Panc1 (cell line): ENCODE results near the gene CHST4. TPM values are rescaled to one million over a fixed set of nuclear protein-coding genes. Genes with fewer than 3 reads are reported as not detected.

Source experiments
- ATAC-seq: fragments of 200-7000 bp; cut with Tn5 transposase; 2 replicates; pipeline ENCODE4 v1.9.1; 2020; ENCODE audit warnings: mild to moderate bottlenecking, moderate library complexity
- BruUV-seq: library from RNA; stranded (reverse); fragments of 400-500 nt; replicated peaks from 2 replicates; lab custom pipeline; 2021; lab: Mats Ljungman, UMichigan
- CTCF ChIA-PET: fragments of 300-600 bp; sonication (Branson Sonifier 250); formaldehyde crosslinking; loops from one replicate; lab custom pipeline; 2022; ENCODE audit warnings: antibody characterized with exemption; lab: Charles Lee
- POLR2A ChIA-PET: fragments of 300-600 bp; sonication (Branson Sonifier 250); formaldehyde crosslinking; loops from one replicate; lab custom pipeline; 2022; ENCODE audit warnings: antibody characterized with exemption; lab: Charles Lee
- DNase-seq: peaks from one replicate; pipeline ENCODE4 v3.0.0-alpha.2; 2010; ENCODE audit warnings: low read depth, low spot score
- H3K27ac ChIP-seq: 2 replicates; pipeline ENCODE4 v1.5.1; 2011; ENCODE audit warnings: mild to moderate bottlenecking, low read length, inconsistent platforms
- H3K27me3 ChIP-seq: fragments of 200-500 bp; sonication (Bioruptor generic); 2 replicates; pipeline ENCODE4 v1.6.0; 2014; ENCODE audit warnings: low read length, inconsistent platforms; ENCODE audit not compliant: control insufficient read depth, insufficient read depth
- H3K36me3 ChIP-seq: fragments of 200-500 bp; sonication (Bioruptor generic); 2 replicates; pipeline ENCODE4 v1.5.1; 2014; ENCODE audit warnings: inconsistent platforms, mild to moderate bottlenecking, low read length, moderate library complexity; ENCODE audit not compliant: control insufficient read depth, insufficient read depth
- H3K4me1 ChIP-seq: 2 replicates; pipeline ENCODE4 v1.5.1; 2011; ENCODE audit warnings: inconsistent platforms, mild to moderate bottlenecking, low read length, moderate library complexity; ENCODE audit not compliant: control insufficient read depth, insufficient read depth
- H3K4me3 ChIP-seq, 2 experiments: 2 replicates each; pipeline ENCODE4 v1.5.1; 2011 to 2012; ENCODE audit warnings: low read depth in 2 of 2, low read length in 2 of 2, mild to moderate bottlenecking in 2 of 2, inconsistent platforms in 1 of 2, moderate library complexity in 1 of 2
- H3K9me3 ChIP-seq: fragments of 200-500 bp; sonication (Bioruptor generic); 2 replicates; pipeline ENCODE4 v1.5.1; 2014; ENCODE audit warnings: low read depth, mild to moderate bottlenecking, inconsistent platforms, low read length, moderate library complexity; ENCODE audit not compliant: control insufficient read depth, insufficient read depth
- POLR2AphosphoS5 ChIP-seq: IDR thresholded peaks from 2 replicates; pipeline ENCODE4 v1.6.1; 2012; ENCODE audit warnings: mild to moderate bottlenecking, low read depth, low read length, moderate library complexity
- SIN3A ChIP-seq: IDR thresholded peaks from 2 replicates; pipeline ENCODE4 v1.6.1; 2012; ENCODE audit warnings: low read depth, mild to moderate bottlenecking, low read length, moderate library complexity, borderline replicate concordance; ENCODE audit not compliant: insufficient read depth
- TCF7L2 ChIP-seq: IDR thresholded peaks from 2 replicates; pipeline ENCODE4 v1.6.1; 2011; ENCODE audit warnings: mild to moderate bottlenecking, low read depth, low read length, inconsistent platforms
- in situ Hi-C: cut with HindIII; loops from 2 replicates; pipeline ENCODE4 v1.10.0; 2016; ENCODE audit warnings: low sequenced_read_pairs, low pct_unique_long_range_greater_than_20kb
- intact Hi-C: fragments of 100-400 bp; cut with micrococcal nuclease; formaldehyde crosslinking; loops from one replicate; pipeline ENCODE4 v1.10.0; 2022; ENCODE audit not compliant: unreplicated experiment
- total RNA-seq: library from RNA; stranded (reverse); gene quantifications from one replicate; pipeline ENCODE4 v1.2.1, GENCODE V29; 2021; ENCODE audit not compliant: unreplicated experiment
- TF ChIP-seq, protein P1 (sequence below), 2 experiments: IDR thresholded peaks; 2 replicates each; pipeline ENCODE4 v1.6.1; 2011 to 2012; ENCODE audit warnings: low read depth in 2 of 2, control low read depth in 1 of 2, low read length in 1 of 2, mild to moderate bottlenecking in 1 of 2, moderate library complexity in 1 of 2; ENCODE audit not compliant: insufficient read depth in 1 of 2
- TF ChIP-seq, protein P2 (sequence below): fragments of 450-650 bp; IDR thresholded peaks from 2 replicates; pipeline ENCODE4 v1.5.1; 2017; ENCODE audit warnings: mild to moderate bottlenecking

CHST4 gene
- total RNA-seq, 1 experiment from 2014 or later, result 1.1 TPM

GRCh38 chr16:71489122-71489521, 37.1 kb upstream of the CHST4 start, which contains the start of gene ZNF19:
ZNF19 (minus strand) TSS chr16:71489324; CDS start chr16:71482114, 7,210 bp downstream.
- H3K36me3 ChIP-seq, result no peaks in the 10 kb centered on the region
- no TSS peak for BruUV-seq
- in situ Hi-C loops, result no loop called here
- no peak for DNase-seq
- no peaks in the 10 kb centered on the region for H3K27me3 ChIP-seq
- intact Hi-C loops, result no loop called here
- ChIA-PET POLR2A (no interaction called here), CTCF (no interaction called here)
- H3K4me3 ChIP-seq, result no peak within 1 kb of the TSS
- TF ChIP-seq, protein P1, sequence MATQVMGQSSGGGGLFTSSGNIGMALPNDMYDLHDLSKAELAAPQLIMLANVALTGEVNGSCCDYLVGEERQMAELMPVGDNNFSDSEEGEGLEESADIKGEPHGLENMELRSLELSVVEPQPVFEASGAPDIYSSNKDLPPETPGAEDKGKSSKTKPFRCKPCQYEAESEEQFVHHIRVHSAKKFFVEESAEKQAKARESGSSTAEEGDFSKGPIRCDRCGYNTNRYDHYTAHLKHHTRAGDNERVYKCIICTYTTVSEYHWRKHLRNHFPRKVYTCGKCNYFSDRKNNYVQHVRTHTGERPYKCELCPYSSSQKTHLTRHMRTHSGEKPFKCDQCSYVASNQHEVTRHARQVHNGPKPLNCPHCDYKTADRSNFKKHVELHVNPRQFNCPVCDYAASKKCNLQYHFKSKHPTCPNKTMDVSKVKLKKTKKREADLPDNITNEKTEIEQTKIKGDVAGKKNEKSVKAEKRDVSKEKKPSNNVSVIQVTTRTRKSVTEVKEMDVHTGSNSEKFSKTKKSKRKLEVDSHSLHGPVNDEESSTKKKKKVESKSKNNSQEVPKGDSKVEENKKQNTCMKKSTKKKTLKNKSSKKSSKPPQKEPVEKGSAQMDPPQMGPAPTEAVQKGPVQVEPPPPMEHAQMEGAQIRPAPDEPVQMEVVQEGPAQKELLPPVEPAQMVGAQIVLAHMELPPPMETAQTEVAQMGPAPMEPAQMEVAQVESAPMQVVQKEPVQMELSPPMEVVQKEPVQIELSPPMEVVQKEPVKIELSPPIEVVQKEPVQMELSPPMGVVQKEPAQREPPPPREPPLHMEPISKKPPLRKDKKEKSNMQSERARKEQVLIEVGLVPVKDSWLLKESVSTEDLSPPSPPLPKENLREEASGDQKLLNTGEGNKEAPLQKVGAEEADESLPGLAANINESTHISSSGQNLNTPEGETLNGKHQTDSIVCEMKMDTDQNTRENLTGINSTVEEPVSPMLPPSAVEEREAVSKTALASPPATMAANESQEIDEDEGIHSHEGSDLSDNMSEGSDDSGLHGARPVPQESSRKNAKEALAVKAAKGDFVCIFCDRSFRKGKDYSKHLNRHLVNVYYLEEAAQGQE (IDR thresholded peaks at IDR 0.05; ENCODE audit: insufficient read depth in 1 of 2, low read depth in 2 of 2, low read length in 1 of 2), result no peak
- no peak for TF ChIP-seq POLR2AphosphoS5
- no peak for TF ChIP-seq SIN3A
- no peak for TF ChIP-seq TCF7L2
- TF ChIP-seq, protein P2, sequence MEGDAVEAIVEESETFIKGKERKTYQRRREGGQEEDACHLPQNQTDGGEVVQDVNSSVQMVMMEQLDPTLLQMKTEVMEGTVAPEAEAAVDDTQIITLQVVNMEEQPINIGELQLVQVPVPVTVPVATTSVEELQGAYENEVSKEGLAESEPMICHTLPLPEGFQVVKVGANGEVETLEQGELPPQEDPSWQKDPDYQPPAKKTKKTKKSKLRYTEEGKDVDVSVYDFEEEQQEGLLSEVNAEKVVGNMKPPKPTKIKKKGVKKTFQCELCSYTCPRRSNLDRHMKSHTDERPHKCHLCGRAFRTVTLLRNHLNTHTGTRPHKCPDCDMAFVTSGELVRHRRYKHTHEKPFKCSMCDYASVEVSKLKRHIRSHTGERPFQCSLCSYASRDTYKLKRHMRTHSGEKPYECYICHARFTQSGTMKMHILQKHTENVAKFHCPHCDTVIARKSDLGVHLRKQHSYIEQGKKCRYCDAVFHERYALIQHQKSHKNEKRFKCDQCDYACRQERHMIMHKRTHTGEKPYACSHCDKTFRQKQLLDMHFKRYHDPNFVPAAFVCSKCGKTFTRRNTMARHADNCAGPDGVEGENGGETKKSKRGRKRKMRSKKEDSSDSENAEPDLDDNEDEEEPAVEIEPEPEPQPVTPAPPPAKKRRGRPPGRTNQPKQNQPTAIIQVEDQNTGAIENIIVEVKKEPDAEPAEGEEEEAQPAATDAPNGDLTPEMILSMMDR, result no peak
- H3K4me1 ChIP-seq, result no peaks in the 10 kb centered on the region
- H3K27ac ChIP-seq, result no peak within 1 kb of the TSS
- no peaks in the 10 kb centered on the region for H3K9me3 ChIP-seq
- ATAC-seq, result no peak

DNA sequence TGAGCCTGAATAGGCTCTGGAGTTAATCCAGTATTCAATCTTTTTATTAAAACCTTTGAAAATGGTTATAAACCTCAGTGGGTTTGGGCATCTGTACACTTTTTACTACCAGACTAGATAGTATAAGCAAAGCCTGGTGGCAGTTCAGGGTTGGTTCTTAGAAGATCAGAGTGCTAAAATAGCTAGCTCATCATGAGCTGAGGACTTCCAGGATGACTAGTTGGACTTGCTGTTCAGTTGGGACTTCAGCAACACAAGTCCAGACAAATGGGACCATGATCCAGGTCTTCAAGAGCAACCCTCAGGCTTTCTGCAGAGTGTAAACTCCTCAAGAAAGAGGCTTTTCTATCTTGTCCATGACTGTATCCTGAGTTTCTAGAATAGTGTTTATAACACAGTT, 35.9 kb upstream of the CHST4 start:
- no peak overlapping the region for H3K4me3 ChIP-seq
- DNase-seq, result no peak
- no peaks in the 10 kb centered on the region for H3K4me1 ChIP-seq
- TF ChIP-seq, protein P1 (IDR thresholded peaks at IDR 0.05; ENCODE audit: insufficient read depth in 1 of 2, low read depth in 2 of 2, low read length in 1 of 2), result no peak
- TF ChIP-seq TCF7L2 (no peak), POLR2AphosphoS5 (no peak), SIN3A (no peak)
- TF ChIP-seq, protein P2, result no peak
- ChIA-PET POLR2A (no interaction called here), CTCF (no interaction called here)
- H3K27me3 ChIP-seq, result no peaks in the 10 kb centered on the region
- no TSS peak for BruUV-seq
- no peak for ATAC-seq
- no peaks in the 10 kb centered on the region for H3K9me3 ChIP-seq
- H3K36me3 ChIP-seq, result no peaks in the 10 kb centered on the region
- in situ Hi-C loops (no loop called here), intact Hi-C loops (no loop called here)
- H3K27ac ChIP-seq, result no peak overlapping the region
